ENCODE measurements around the gene IVD. TPM values are rescaled to one million over a fixed set of nuclear protein-coding genes. Genes with fewer than 3 reads are reported as not detected.

The IVD gene
- total and polyA plus RNA-seq, 2 of the 4 experiments (the other 2 are of a cell fraction), result 31.7 to 41.1 TPM

GRCh38 chr15:40425681-40426080 lies 20.1 kb downstream of the IVD start:
- no peak for DNase-seq
- ChIA-PET CTCF (interaction anchor here (0.6 to 2.5 kb wide), 3 partner anchors 81 to 147 kb away, joined by 3 to 8 read pairs (median 7); no protein-coding TSS in a partner anchor), POLR2A (ENCODE audit: unreplicated experiment) (no interaction called here)
- WGBS, 2 experiments (ENCODE audit: extremely low coverage in 2 of 2, insufficient read length in 1 of 2), result no CpG with 5 or more reads among the region's 5 CpGs
- Histone ChIP-seq H3K9me3 (ENCODE audit: control insufficient read depth, insufficient read depth, low read length) (no peaks in the 10 kb centered on the region), H3K4ac (ENCODE audit: low read depth, low read length) (no peak overlapping the region), H2AK5ac (ENCODE audit: low read depth, low read length) (no peak overlapping the region), H2BK20ac (ENCODE audit: low read depth, low read length) (no peak overlapping the region), H3K79me1 (ENCODE audit: low read depth in 1 of 2, low read length in 2 of 2) (no peaks in the 10 kb centered on the region), H3K56ac (ENCODE audit: extremely low read depth, insufficient read depth, low read length) (no peak overlapping the region), H2BK5ac (ENCODE audit: low read depth, low read length, poor library complexity, severe bottlenecking) (no peak overlapping the region), H3K23ac (ENCODE audit: low read depth, low read length) (no peak overlapping the region), H3K4me2 (ENCODE audit: low read depth, low read length) (no peak overlapping the region), H4K91ac (ENCODE audit: insufficient read depth, low read depth, low read length) (no peak overlapping the region), H2BK120ac (ENCODE audit: low read depth, low read length) (no peak overlapping the region), H3K9me1 (ENCODE audit: insufficient read depth, low read length) (no peaks in the 10 kb centered on the region), H3K9ac (ENCODE audit: low read depth, low read length) (no peak overlapping the region), H3K4me3 (ENCODE audit: insufficient read depth, low read depth, low read length) (no peak overlapping the region), H2AK9ac (replicated peaks; ENCODE audit: low read depth, low read length, poor library complexity) (no peak overlapping the region), H4K5ac (ENCODE audit: low read depth, low read length) (no peak overlapping the region), H3K14ac (replicated peaks; ENCODE audit: low read depth, low read length) (no peak overlapping the region), H3K4me1 (ENCODE audit: control insufficient read depth, insufficient read depth, low read length) (no peaks in the 10 kb centered on the region; the same call in 1 of the 2 replicates), H3K27me3 (ENCODE audit: control insufficient read depth, insufficient read depth, low read length) (peaks cover 31% of the 10 kb centered on the region), H3K18ac (ENCODE audit: low read depth, low read length) (no peak overlapping the region), H2AFZ (replicated peaks; ENCODE audit: low read length, poor library complexity) (no peak overlapping the region), H2BK15ac (ENCODE audit: low read depth, low read length) (no peak overlapping the region), H4K8ac (ENCODE audit: low read depth in 2 of 2, low read length in 2 of 2) (no peak overlapping the region), H3K27ac (ENCODE audit: insufficient read depth, low read length) (no peak overlapping the region), H3K36me3 (ENCODE audit: control insufficient read depth, insufficient read depth, low read length) (no peaks in the 10 kb centered on the region; the same call in 1 of the 2 replicates), H4K20me1 (ENCODE audit: insufficient read depth, low read length) (peaks cover 3% of the 10 kb centered on the region; the same call in 1 of the 2 replicates)
- no peak for ATAC-seq (ENCODE audit: low read depth)
- TF ChIP-seq FOS (IDR thresholded peaks at IDR 0.05; ENCODE audit: low read depth, low read length) (no peak), ELK1 (IDR thresholded peaks at IDR 0.05; ENCODE audit: borderline replicate concordance, low read depth, low read length) (no peak), CTCF (conservative IDR thresholded peaks at IDR 0.05; ENCODE audit: low read depth, low read length) (no peak), RAD21 (IDR thresholded peaks at IDR 0.05; ENCODE audit: low read length) (no peak), NFE2L2 (IDR thresholded peaks at IDR 0.05; ENCODE audit: low read depth, low read length) (no peak), MAZ (IDR thresholded peaks at IDR 0.05; ENCODE audit: borderline replicate concordance, low read depth, low read length) (no peak), SMC3 (IDR thresholded peaks at IDR 0.05; ENCODE audit: low read depth, low read length) (no peak)
- in situ Hi-C loops (cut with MboI; ENCODE audit: low sequenced_read_pairs), result loop anchor here (5.0 to 10.0 kb wide), 3 partner anchors 148 to 381 kb away; no protein-coding TSS in a partner anchor
- dilution Hi-C loops (cut with HindIII; ENCODE audit: low sequenced_read_pairs, unreplicated experiment), result no loop called here
- intact Hi-C loops (cut with micrococcal nuclease), result no loop called here
- no TSS peak for BruUV-seq (replicated peaks)

Data from IMR-90 (cell line).